Adrenal gland (tissue), 12 donors: ENCODE measurements around the gene MECR. TPM values are rescaled to one million over a fixed set of nuclear protein-coding genes. Genes with fewer than 3 reads are reported as not detected.

Experiments
- DNase-seq, 7 donors: peaks; one replicate each; pipeline ENCODE4 v3.0.0-alpha.2; 2019 to 2020
- H3K27ac ChIP-seq, 5 donors: fragments of 200-600 bp; sonication (generic) in 4 of 5; 1 replicate in 3 of 5; 2 replicates in 2 of 5; pipeline versions ENCODE4 v1.5.1 to v1.8.0; 2016 to 2020; ENCODE audit warnings: mild to moderate bottlenecking in 1 of 5
- H3K27me3 ChIP-seq: fragments of 200-600 bp; 2 replicates; pipeline ENCODE4 v1.8.0; 2021
- H3K36me3 ChIP-seq, 2 donors: fragments of 200-600 bp; replicated peaks in 1 of 2; 1 replicate in 1 of 2; 2 replicates in 1 of 2; pipeline versions ENCODE4 v1.5.1 to v1.8.0; 2018 to 2022
- H3K4me1 ChIP-seq, 2 donors: fragments of 200-600 bp; replicated peaks in 1 of 2; 1 replicate in 1 of 2; 2 replicates in 1 of 2; pipeline versions ENCODE4 v1.5.1 to v1.8.0; 2018 to 2021
- H3K4me3 ChIP-seq, 4 donors: fragments of 200-600 bp; sonication (generic) in 3 of 4; one replicate each; pipeline ENCODE4 v1.5.1; 2016 to 2018
- H3K9me3 ChIP-seq, 3 donors: fragments of 200-600 bp; sonication (generic) in 1 of 3; replicated peaks in 1 of 3; 1 replicate in 2 of 3; 2 replicates in 1 of 3; pipeline versions ENCODE4 v1.5.1 to v1.8.0; 2016 to 2021
- CTCF ChIP-seq, 6 experiments: fragments of 450-650 bp in 4 of 6; fragments of 200-600 bp in 2 of 6; sonication (generic) in 1 of 6; IDR thresholded peaks; 1 replicate in 5 of 6; 2 replicates in 1 of 6; pipeline versions ENCODE4 v1.5.1 to v1.8.0; 2016 to 2021; ENCODE audit warnings: antibody characterized with exemption in 6 of 6, mild to moderate bottlenecking in 2 of 6, moderate library complexity in 1 of 6
- POLR2A ChIP-seq, 2 donors: fragments of 450-650 bp; IDR thresholded peaks; one replicate each; pipeline ENCODE4 v1.6.1; 2017; ENCODE audit warnings: antibody characterized with exemption in 2 of 2, mild to moderate bottlenecking in 2 of 2, moderate library complexity in 1 of 2
- WGBS, 4 donors: extraction: QIAGEN DNeasy Blood & Tissue Kit in 2 of 4; methylation state at CpG; one replicate each; pipeline versions ENCODE4 v1.1.5 to v1.1.7; 2013 to 2017; 5-methylcytosine and 5-hydroxymethylcytosine counted together
- intact Hi-C, 2 donors: fragments of 100-400 bp; cut with DNase I; formaldehyde crosslinking; loops; one replicate each; pipeline versions ENCODE4 v1.14.1 to v1.15.0; 2022 to 2023
- polyA plus RNA-seq, 3 donors: library from polyadenylated mRNA; stranded (reverse); fragments of 200-250 nt in 2 of 3; fragments of 350-450 nt in 1 of 3; fragmentation: Illumina TruSeq in 1 of 3; extraction: RNeasy Lipid Tissue Mini Kit (QIAGEN cat#74804) in 1 of 3; gene quantifications; one replicate each; pipeline ENCODE4 v1.2.3, GENCODE V29; 2013 to 2014
- total RNA-seq, 9 donors: library from RNA; depleted of rRNA in 4 of 9; stranded (reverse); fragments of >200 nt in 4 of 9; fragments of 120-200 nt in 1 of 9; fragmentation: NEBNext Ultra II Directional in 1 of 9; extraction: Animal tissue kit (Norgen Biotek cat#: 25700) in 1 of 9; gene quantifications; one replicate each; pipeline versions ENCODE4 v1.1.0 to v1.2.4, GENCODE V29; 2013 to 2023
- donor health status: healthy with polysubstance abuse.
- donor health status: Bipolar disorder and iron deficiency.
- donor health status: DM: yes; HTN: yes; CAD: no.
- donor health status: DM: no; HTN: no; CAD: no.
- donor health status: DM: no; HTN: no; CAD: no.
- donor health status: DM: yes; HTN: yes; CAD: no.

Gene MECR
- total and polyA plus RNA-seq, 12 donors = 26.1 to 53.1 (median 33.5) TPM

- Histone ChIP-seq H3K4me1 (peaks cover 13% of the 10 kb centered on the region in 2 donors), H3K36me3 (no peaks in the 10 kb centered on the region), H3K27me3 (peaks cover 5% of the 10 kb centered on the region), H3K9me3 (no peaks in the 10 kb centered on the region), H3K27ac (no peak overlapping the region), H3K4me3 (no peak overlapping the region)
- no peak for DNase-seq
- WGBS, 4 donors = 86 to 92% (median 88%) methylated on average over 13 to 16 of the region's 16 CpGs
- intact Hi-C loops = no loop called here
- no peak for TF ChIP-seq CTCF (IDR thresholded peaks at IDR 0.05)
- TF ChIP-seq POLR2A (IDR thresholded peaks at IDR 0.05) = no peak
These were observed 27.6 kb upstream of the MECR start for GRCh38 chr1:29258189-29258975.

GRCh38 chr1:29256979-29257804 is 26.5 kb upstream of the MECR start:
- TF ChIP-seq CTCF (IDR thresholded peaks at IDR 0.05) (no peak), POLR2A (IDR thresholded peaks at IDR 0.05) (no peak)
- Histone ChIP-seq H3K27ac (no peak overlapping the region), H3K9me3 (no peaks in the 10 kb centered on the region), H3K36me3 (no peaks in the 10 kb centered on the region), H3K4me1 (peaks cover 13% of the 10 kb centered on the region in 2 donors), H3K4me3 (no peak overlapping the region), H3K27me3 (peaks cover 5% of the 10 kb centered on the region)
- DNase-seq = peak in 1 of 7 donors; percentile 40
- intact Hi-C loops = no loop called here
- 43 to 66% (median 51%) methylated on average over 6 to 11 of the region's 11 CpGs for WGBS, 4 donors

GRCh38 chr1:29256394-29256793 is 25.7 kb upstream of the MECR start:
- intact Hi-C loops = no loop called here

More at GRCh38 chr1:29256394-29256793, 25.7 kb upstream of the MECR start:
- WGBS, 4 donors = 70 to 95% (median 86%) methylated on average over 4 to 5 of the region's 5 CpGs
- no peak overlapping the region for H3K4me3 ChIP-seq
- peaks cover 5% of the 10 kb centered on the region for H3K27me3 ChIP-seq
- no peaks in the 10 kb centered on the region for H3K36me3 ChIP-seq
- no peak for TF ChIP-seq CTCF (IDR thresholded peaks at IDR 0.05)
- no peak for TF ChIP-seq POLR2A (IDR thresholded peaks at IDR 0.05)
- H3K4me1 ChIP-seq = peaks cover 13% of the 10 kb centered on the region in 2 donors
- H3K9me3 ChIP-seq = no peaks in the 10 kb centered on the region
- no peak for DNase-seq
- no peak overlapping the region for H3K27ac ChIP-seq
